B cell (primary cell): ENCODE data around the gene LIME1.

Experiments
- CTCF ChIP-seq: fragments of 200-600 bp; IDR thresholded peaks from one replicate; pipeline ENCODE4 v1.8.0; 2022; ENCODE audit warnings: antibody characterized with exemption, mild to moderate bottlenecking
- EZH2 ChIP-seq: IDR thresholded peaks from 2 replicates; pipeline ENCODE4 v1.6.1; 2012; ENCODE audit warnings: borderline replicate concordance, low read depth, mild to moderate bottlenecking, moderate library complexity, low read length; ENCODE audit not compliant: insufficient read depth, poor library complexity, severe bottlenecking

DNA sequence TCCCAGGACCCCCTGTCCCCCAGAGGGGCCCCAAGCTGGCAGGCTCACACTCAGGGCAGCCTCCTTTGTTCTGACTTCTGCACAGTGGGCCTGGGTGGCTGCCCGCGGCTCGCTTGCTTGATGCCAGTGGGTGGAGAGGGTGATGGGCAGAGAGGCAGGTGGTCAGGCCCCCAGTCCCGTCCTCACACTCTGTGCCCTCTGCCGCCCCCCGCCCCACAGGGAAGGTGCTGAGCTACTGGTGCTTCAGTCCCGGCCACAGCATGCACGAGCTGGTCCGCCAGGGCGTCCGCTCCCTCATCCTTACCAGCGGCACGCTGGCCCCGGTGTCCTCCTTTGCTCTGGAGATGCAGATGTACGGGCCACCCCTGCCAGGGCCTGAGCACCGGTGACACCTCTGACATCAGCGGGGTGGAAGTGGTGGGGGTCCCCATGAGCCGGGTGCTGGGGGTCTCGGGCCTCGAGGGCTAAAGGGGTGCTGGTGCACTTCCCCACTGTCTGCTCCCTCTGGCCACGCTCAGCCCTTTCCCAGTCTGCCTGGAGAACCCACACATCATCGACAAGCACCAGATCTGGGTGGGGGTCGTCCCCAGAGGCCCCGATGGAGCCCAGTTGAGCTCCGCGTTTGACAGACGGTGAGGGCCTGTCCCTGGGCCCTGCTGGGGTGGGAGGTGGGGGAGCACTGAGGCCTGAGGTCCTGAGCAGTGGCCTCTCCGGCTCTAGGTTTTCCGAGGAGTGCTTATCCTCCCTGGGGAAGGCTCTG, 48.9 kb upstream of the LIME1 start:
- no peak for TF ChIP-seq CTCF
- TF ChIP-seq EZH2 = no peak
